GM21786 (cell line): ENCODE data around the gene OR51E2.

Source experiments
- ATAC-seq: cut with Tn5 transposase; IDR thresholded peaks from one replicate; pipeline ENCODE4 v1.9.1; 2021; ENCODE audit not compliant: unreplicated experiment

OR51E2 gene

DNA sequence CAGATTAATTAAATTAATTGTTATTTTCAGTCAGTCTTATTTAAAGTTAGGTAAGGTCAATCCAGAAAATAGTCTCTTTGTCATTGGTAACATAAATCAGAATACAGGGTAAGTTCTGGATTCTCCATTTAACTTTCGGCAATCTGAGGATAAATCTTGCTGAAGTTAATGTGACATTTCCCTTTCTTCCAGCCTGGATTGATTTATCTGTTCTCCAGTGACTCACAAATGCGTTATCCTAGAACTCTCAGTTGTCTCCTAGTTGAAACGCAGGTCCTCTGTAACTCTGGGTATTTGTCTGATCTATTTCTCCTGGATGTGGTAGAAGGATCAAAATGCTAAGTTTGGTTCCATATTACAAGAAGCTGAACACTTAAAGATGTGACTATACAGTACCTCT lies 32.9 kb downstream of the OR51E2 start:
- ATAC-seq: no peak

DNA sequence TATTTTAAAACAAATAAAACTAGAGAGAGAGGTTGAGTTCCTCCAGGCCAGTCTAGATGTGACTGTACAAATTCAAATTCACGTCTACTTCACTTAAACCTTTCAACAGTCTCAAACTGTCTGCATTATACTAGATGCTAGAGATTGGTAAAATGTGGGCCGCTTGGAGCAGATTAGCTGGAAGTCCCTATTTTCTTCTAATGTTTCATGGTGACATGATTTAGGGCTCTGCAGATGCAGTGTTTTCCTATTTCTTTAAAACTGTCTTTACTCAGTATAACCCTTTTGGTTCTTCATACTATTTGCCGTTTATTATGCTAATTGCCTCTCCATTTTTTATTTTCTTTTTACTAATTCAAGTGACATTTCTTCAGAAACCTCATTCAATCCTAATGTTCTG lies 33.5 kb downstream of the OR51E2 start:
- no peak for ATAC-seq

DNA sequence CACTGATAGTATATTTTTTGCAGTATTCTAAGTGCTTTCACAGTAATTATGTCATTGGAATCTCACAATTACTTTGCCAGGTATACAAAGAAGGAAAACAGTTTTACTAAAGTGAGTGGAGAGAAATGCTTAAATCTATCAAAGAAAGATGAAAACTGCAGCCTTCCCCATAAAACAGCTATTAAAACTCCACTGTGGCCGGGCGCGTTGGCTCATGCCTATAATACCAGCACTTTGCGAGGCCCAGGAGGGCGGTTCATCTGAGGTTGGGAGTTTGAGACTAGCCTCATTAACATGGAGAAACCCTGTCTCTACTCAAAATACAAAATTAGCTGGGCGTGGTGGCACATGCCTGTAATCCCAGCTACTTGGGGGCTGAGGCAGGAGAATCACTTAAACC lies 34.8 kb downstream of the OR51E2 start:
- ATAC-seq: no peak

DNA sequence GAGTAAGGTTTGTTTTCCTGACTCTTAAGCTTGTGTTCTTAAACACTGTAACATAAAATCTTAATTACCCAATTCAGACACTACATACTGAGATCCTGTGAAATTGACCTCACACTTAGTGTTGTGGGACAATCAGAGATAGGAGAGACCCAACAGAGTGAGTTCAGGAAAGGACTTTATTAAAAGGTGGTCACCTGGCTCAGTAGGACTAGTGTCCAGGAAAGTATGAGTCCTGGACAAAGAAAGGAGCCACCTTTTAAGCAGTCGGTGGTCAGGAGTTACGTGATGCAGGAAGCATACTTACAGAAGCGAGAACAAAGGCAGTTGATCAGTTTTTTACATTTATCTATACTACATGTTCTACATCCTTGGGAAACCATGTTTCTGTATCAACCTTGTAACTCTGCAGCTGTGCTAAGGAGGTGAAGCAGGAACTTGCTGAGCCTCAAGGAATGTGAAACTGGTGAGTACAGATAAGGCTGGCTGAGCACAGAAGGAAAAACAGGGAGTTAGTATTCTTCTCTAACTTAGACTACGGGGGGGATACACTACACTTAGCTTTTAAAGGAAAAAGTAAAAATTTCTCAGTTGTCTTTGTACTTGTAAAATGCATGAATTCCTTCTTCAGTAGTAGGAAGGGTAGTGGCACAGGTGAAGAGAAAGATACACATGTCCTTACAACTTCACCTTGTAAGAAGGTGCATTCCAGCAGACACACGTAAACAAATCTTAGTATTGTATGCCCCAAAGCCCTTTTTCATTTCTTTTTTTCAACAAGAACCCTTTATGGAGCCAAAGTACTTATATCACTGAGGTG lies 38.8 kb downstream of the OR51E2 start:
- no peak for ATAC-seq

DNA sequence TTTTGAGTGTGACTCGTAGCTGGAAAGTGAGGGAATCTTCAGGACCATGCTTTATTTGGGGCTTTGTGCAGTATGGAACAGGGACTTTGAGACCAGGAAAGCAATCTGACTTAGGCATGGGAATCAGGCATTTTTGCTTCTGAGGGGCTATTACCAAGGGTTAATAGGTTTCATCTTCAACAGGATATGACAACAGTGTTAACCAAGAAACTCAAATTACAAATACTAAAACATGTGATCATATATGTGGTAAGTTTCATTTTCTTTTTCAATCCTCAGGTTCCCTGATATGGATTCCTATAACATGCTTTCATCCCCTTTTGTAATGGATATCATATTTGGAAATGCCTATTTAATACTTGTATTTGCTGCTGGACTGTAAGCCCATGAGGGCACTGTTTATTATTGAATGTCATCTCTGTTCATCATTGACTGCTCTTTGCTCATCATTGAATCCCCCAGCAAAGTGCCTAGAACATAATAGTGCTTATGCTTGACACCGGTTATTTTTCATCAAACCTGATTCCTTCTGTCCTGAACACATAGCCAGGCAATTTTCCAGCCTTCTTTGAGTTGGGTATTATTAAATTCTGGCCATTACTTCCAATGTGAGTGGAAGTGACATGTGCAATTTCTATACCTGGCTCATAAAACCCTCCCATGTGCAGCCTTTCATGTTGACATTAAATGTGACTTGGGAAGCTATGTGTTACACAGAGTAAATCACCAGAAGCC lies 42.9 kb downstream of the OR51E2 start:
- no peak for ATAC-seq

DNA sequence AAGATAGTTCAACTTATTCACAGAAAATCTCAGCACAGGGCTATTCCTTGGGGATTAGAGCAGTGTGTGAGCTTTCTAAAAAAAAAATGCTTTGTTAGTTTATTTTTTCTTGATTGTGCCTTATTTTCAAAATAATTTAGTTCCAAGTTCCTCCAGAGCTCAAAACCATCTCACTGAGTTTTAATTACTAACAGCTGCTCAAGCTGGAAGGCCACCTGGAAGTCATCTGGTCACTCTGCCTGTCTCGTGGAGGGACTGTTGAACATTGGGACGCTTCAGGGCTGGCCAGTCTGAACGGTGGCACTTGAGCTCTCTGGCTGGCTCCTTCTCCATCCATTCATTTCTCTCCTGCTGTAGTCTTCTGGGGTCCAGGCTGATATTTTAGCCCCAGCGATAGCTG lies 49.9 kb downstream of the OR51E2 start:
- no peak for ATAC-seq

DNA sequence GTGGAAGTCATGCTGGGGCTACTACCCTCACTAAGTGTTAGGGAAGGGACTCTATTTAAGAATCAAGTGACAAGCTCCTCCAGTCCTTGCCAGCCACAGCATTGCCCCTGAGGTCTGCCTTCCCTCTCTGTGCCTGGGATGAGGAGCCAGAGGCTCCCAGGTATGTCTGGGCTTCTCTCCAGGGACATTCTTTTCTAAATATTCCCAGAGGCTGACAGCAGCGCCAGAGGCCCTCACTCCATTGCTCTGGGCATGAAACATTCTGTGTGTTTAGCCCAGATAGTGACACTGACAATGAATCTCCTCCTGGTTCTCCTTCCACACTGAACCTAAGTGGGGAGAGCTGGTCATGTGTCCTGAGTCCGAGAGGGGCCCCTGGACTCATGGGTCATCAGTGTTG lies 51.7 kb downstream of the OR51E2 start:
- ATAC-seq: no peak

DNA sequence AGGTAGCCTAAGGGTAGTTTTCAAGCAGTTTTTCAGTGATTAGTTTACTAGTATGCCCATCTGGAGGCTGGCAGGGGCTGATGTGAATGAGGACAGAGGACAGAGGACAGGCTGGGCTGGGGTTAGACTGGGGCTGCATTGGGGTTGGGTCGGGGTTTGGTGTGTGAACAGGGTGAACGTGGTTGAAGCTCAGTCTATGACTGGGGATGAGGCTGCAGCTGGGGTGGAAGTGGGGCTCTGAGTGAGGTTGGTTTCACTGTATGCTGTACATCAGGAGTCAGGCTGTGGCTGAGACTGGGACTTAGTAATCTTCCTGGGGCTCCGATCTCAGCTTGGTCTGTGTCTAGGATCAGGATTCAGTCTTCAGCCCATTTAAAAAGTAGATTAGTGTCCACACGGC lies 53.4 kb downstream of the OR51E2 start:
- no peak for ATAC-seq

DNA sequence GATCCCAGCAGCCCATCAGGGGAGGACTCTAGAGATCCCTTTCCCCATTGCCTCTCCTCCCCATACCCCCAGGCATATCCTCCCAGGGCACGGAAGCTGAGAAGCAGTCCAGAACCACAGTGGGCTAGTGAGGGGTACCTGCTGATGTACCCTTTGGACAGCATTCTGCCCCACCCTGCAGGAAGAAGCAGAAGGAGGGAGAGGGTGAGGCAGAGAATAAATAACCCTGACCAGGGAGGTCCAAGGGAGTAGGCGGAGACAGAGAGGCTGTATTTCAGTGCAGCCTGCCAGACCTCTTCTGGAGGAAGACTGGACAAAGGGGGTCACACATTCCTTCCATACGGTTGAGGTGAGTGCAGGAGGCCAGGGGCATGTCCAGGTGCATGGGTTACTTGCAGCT lies 54.0 kb downstream of the OR51E2 start, which contains the start of gene OR51E1:
TSS of gene OR51E1 (plus strand) at position 301 of the 400 bp plus-strand sequence. CDS start 8,545 bp downstream, outside the sequence.
- ATAC-seq: no peak

DNA sequence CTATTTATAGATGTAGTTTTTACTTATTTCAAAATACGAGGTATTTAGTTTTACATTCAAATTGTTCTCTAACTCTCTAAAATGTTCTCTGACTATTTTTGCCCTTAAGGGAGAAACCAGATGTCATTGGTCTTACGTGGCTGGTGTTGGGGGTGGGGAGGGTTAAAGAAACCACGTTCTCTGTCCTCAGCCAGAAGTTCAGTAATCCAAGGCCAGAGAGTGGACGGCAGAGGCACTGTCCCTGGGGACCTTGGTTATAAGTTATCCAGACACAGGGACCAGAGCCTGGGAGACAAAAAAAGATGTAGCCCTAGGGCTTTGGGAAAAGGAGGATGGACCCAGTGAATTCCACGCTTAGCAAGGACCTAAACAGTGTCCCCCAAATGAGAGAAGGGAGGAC lies 54.6 kb downstream of the OR51E2 start:
- no peak for ATAC-seq

DNA sequence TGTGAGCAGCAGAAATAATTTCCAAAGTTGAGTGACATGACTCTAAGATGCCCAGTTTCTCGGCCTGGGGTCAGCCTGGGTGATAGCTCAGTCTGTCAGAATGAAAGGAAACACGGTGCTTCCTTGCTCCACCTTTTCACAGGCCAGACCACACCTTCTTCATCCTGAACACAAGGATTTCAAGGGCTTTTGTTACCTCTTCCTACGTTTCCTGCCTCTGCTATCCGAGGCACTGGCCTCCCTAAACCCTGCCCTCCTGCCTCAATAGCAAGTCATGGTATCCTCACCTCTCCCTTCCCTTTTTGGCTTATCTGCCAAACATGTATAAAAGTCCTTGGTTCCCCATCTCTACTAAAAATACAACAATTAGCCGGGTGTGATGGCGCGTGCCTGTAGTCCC lies 55.6 kb downstream of the OR51E2 start:
- no peak for ATAC-seq

DNA sequence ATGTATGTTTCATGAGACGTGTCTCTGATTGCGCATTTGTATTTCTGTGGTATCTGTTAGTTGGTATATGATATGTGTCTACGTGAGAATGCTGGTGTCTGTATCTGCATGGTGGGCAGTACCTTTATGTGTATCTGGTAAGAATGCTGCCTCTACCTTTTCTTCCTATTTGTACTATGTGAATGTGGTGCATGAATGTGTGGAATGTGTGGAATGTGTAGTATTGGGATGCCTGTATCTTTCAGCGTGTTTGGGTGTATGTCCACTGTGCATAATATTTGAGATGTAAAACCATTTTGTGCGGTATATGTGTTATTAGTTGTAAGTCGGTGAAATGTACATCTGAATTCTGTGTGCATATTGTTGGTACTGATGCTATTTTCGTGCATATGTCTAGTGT lies 56.2 kb downstream of the OR51E2 start:
- no peak for ATAC-seq

DNA sequence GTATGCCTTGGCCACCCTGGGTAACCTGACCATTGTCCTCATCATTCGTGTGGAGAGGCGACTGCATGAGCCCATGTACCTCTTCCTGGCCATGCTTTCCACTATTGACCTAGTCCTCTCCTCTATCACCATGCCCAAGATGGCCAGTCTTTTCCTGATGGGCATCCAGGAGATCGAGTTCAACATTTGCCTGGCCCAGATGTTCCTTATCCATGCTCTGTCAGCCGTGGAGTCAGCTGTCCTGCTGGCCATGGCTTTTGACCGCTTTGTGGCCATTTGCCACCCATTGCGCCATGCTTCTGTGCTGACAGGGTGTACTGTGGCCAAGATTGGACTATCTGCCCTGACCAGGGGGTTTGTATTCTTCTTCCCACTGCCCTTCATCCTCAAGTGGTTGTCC lies 57.7 kb downstream of the OR51E2 start:
- ATAC-seq: no peak

DNA sequence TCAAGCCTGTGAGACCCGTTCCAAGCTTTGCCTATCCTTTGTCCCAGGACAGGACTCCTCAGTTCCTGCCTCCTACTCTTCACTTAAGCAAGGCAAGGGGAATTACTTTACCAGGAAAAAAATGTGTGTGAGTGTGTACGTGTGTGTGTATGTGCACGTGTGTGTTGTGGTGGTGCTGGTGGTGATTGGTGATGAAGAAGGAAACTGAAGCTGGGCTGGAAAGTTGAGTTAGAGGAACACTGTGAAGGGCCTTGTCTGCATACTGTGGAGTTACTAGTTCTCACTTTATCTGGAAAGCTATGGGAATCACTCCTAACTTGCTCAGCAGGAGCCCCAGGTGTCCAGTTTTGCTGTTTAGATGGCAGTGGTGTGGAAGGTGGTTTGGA lies 60.0 kb downstream of the OR51E2 start:
- ATAC-seq: no peak

DNA sequence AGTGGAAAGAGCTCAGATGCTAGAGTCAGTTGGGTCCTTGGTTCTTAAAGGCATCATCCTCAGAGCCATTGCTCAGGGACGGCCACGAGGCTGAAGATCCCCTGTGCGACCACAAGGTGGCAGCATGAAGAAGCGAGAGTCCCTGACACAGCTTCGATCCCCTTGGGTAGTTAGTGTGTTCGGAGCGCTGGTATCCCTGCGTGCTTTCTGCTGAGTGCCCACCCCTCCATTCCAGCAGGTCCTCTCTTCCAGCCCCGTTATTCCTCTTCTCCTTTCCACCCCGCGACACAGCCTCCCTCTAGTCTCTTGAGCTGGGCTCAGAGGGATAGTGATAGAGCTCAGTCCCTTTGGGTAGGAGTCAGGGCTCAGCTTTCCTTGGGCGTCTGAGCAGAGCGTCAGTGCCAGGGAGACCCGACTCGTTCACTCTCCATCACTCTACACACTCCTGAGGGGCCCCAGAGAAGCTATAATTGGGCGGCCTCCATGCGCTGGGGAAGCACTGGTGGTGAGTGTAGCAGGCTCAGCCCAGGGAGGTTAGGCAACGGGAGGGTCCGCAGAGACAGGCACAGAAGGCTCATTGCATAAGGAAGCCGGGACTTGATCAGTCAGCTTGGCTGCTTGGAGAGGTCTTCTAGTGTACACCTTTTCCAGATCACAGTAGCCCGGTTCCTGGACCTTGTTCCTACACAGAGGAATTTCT lies 60.5 kb downstream of the OR51E2 start, which contains the start of gene OR51D1:
TSS of gene OR51D1 (plus strand) at position 516 of the 700 bp plus-strand sequence. CDS start 2,314 bp downstream, outside the sequence.
- peak; percentile 93 for ATAC-seq

DNA sequence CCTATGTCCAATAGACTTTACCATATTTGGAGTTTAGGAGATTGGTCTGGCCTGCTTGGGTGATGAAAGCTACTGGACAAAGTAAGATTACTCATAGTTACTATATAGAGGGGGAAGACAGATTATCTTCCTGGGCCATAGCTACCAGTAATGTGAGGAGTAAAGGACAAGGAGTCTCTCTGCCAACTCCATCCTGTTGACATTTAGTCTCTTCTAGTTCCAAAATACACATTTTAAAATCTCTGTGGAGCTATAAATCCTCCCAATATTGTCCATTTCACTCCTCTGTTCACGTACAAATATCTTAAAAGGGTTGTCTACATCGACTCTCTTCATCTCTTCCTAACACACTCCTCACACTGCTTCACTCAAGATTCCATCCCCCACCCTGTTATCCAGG lies 61.5 kb downstream of the OR51E2 start:
- no peak for ATAC-seq
